ENCODE measurements around the gene PEAR1.

The PEAR1 gene

GRCh38 chr1:156898161-156898566, 4.6 kb downstream of the PEAR1 start:
- no peak for DNase-seq (ENCODE audit: insufficient read length, low spot score)
- peak; percentile 13 for FAIRE-seq
- no peak for TF ChIP-seq PAX5 (IDR thresholded peaks at IDR 0.05; ENCODE audit: insufficient read depth, low read length, severe bottlenecking)
- TF ChIP-seq POLR2AphosphoS5 (IDR thresholded peaks at IDR 0.05; ENCODE audit: low read depth, low read length): no peak
- no peak for TF ChIP-seq TAF1 (IDR thresholded peaks at IDR 0.05; ENCODE audit: low read depth, low read length)
- TF ChIP-seq POLR2A (IDR thresholded peaks at IDR 0.05; ENCODE audit: low read depth, low read length): no peak
- no peak for TF ChIP-seq POU2F2 (IDR thresholded peaks at IDR 0.05; ENCODE audit: low read depth, low read length)
- no peak for TF ChIP-seq SPI1 (IDR thresholded peaks at IDR 0.05; ENCODE audit: low read depth, low read length)

- TF ChIP-seq TAF1 (IDR thresholded peaks at IDR 0.05; ENCODE audit: low read depth, low read length) (no peak), PAX5 (IDR thresholded peaks at IDR 0.05; ENCODE audit: insufficient read depth, low read length, severe bottlenecking) (no peak), SPI1 (IDR thresholded peaks at IDR 0.05; ENCODE audit: low read depth, low read length) (no peak), POLR2AphosphoS5 (IDR thresholded peaks at IDR 0.05; ENCODE audit: low read depth, low read length) (no peak), POLR2A (IDR thresholded peaks at IDR 0.05; ENCODE audit: low read depth, low read length) (no peak), POU2F2 (IDR thresholded peaks at IDR 0.05; ENCODE audit: low read depth, low read length) (no peak)
- FAIRE-seq: no peak
Measured at GRCh38 chr1:156898971-156899664, 5.6 kb downstream of the PEAR1 start.

GRCh38 chr1:156899956-156900718, 6.6 kb downstream of the PEAR1 start:
- TF ChIP-seq TAF1 (IDR thresholded peaks at IDR 0.05; ENCODE audit: low read depth, low read length) (no peak), POU2F2 (IDR thresholded peaks at IDR 0.05; ENCODE audit: low read depth, low read length) (no peak), SPI1 (IDR thresholded peaks at IDR 0.05; ENCODE audit: low read depth, low read length) (no peak), POLR2A (IDR thresholded peaks at IDR 0.05; ENCODE audit: low read depth, low read length) (no peak), POLR2AphosphoS5 (IDR thresholded peaks at IDR 0.05; ENCODE audit: low read depth, low read length) (no peak), PAX5 (IDR thresholded peaks at IDR 0.05; ENCODE audit: insufficient read depth, low read length, severe bottlenecking) (no peak)
- FAIRE-seq (no peak), DNase-seq (ENCODE audit: insufficient read length, low spot score) (no peak)

More at GRCh38 chr1:156898971-156899664, 5.6 kb downstream of the PEAR1 start:
- DNase-seq (ENCODE audit: insufficient read length, low spot score): no peak

- DNase-seq (ENCODE audit: insufficient read length, low spot score): no peak
- no peak for FAIRE-seq
- TF ChIP-seq POU2F2 (IDR thresholded peaks at IDR 0.05; ENCODE audit: low read depth, low read length) (no peak), SPI1 (IDR thresholded peaks at IDR 0.05; ENCODE audit: low read depth, low read length) (no peak), PAX5 (IDR thresholded peaks at IDR 0.05; ENCODE audit: insufficient read depth, low read length, severe bottlenecking) (no peak), TAF1 (IDR thresholded peaks at IDR 0.05; ENCODE audit: low read depth, low read length) (no peak), POLR2A (IDR thresholded peaks at IDR 0.05; ENCODE audit: low read depth, low read length) (no peak), POLR2AphosphoS5 (IDR thresholded peaks at IDR 0.05; ENCODE audit: low read depth, low read length) (no peak)
Measured at GRCh38 chr1:156900896-156901589, 7.5 kb downstream of the PEAR1 start.

- no peak for FAIRE-seq
- DNase-seq (ENCODE audit: insufficient read length, low spot score): no peak
Measured at GRCh38 chr1:156901590-156901900, 8.0 kb downstream of the PEAR1 start.

GRCh38 chr1:156901966-156902915, 8.7 kb downstream of the PEAR1 start:
- no peak for FAIRE-seq
- no peak for TF ChIP-seq PAX5 (IDR thresholded peaks at IDR 0.05; ENCODE audit: insufficient read depth, low read length, severe bottlenecking)
- no peak for TF ChIP-seq SPI1 (IDR thresholded peaks at IDR 0.05; ENCODE audit: low read depth, low read length)
- no peak for TF ChIP-seq TAF1 (IDR thresholded peaks at IDR 0.05; ENCODE audit: low read depth, low read length)
- TF ChIP-seq POLR2A (IDR thresholded peaks at IDR 0.05; ENCODE audit: low read depth, low read length): no peak
- TF ChIP-seq POLR2AphosphoS5 (IDR thresholded peaks at IDR 0.05; ENCODE audit: low read depth, low read length): no peak
- TF ChIP-seq POU2F2 (IDR thresholded peaks at IDR 0.05; ENCODE audit: low read depth, low read length): no peak
- no peak for DNase-seq (ENCODE audit: insufficient read length, low spot score)

More at GRCh38 chr1:156901590-156901900, 8.0 kb downstream of the PEAR1 start:
- TF ChIP-seq POU2F2 (IDR thresholded peaks at IDR 0.05; ENCODE audit: low read depth, low read length) (no peak), TAF1 (IDR thresholded peaks at IDR 0.05; ENCODE audit: low read depth, low read length) (no peak), POLR2A (IDR thresholded peaks at IDR 0.05; ENCODE audit: low read depth, low read length) (no peak), PAX5 (IDR thresholded peaks at IDR 0.05; ENCODE audit: insufficient read depth, low read length, severe bottlenecking) (no peak), POLR2AphosphoS5 (IDR thresholded peaks at IDR 0.05; ENCODE audit: low read depth, low read length) (no peak), SPI1 (IDR thresholded peaks at IDR 0.05; ENCODE audit: low read depth, low read length) (no peak)

DNA sequence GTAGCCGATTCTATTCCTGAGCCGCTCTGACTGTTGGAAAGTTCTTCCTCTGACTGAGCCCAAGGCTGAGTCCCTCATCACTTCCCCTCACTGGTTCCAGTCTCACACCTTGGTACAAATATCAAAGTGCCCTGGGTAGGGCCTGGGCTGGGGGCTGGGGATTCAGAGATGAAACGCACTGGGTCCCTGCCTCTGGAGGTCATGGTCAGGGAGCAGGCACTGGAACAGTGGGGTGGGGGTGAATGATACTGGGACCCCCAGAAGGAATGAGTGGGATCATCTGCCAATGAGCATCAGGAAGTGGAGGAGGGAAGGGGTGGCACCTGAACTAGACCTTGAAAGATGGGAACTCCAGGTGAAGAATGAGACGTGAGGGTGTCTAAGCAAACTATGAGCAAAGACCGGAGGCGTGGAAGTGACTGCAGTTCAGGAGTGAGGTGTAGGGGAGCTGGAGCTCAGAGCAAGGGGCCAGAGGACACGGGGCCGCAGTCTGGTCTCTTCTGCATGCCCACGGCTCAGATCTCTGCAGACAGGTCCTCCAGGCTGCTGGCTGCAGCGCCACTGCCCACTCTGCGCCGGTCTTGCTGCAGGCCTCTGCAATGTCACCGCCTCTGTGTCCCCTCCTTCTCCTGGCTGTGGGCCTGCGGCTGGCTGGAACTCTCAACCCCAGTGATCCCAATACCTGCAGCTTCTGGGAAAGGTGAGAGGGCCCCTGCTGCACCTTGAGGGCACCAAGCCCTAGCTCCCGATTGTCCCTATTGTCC, 10.0 kb downstream of the PEAR1 start:
- FAIRE-seq (no peak), DNase-seq (ENCODE audit: insufficient read length, low spot score) (no peak)
- no peak for TF ChIP-seq PAX5 (IDR thresholded peaks at IDR 0.05; ENCODE audit: insufficient read depth, low read length, severe bottlenecking)
- no peak for TF ChIP-seq TAF1 (IDR thresholded peaks at IDR 0.05; ENCODE audit: low read depth, low read length)
